Middle frontal gyrus (tissue), 1 donor: ENCODE results near the gene TDRD7.
"Not testable (repeated sequence)": the region's sequence is repeated elsewhere in the genome, so short reads cannot be mapped to it uniquely, and the experiment has no call there.

ENCODE experiments used
- DNase-seq: peaks from one replicate; pipeline ENCODE4 v3.0.0-alpha.2; 2015; ENCODE audit warnings: low spot score; ENCODE audit errors: extremely low spot score

The TDRD7 gene

DNA sequence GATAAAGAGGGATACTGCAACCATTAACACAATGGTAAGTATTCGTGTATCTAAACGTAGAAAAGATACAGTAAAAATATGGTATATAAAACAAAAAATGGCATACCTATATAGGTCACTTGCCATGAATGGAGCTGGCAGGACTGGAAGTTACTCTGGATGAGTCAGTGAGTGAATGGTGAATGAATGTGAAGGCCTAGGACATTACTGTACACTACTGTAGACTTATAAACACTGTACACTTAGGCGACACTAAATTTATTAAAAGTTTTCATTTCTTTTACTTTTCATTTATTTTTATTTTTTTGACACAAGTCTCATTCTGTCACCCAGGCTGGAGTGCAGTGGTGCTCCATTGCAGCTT, 14.1 kb downstream of the TDRD7 start:
- no peak for DNase-seq

GRCh38 chr9:97427885-97428284, 16.0 kb downstream of the TDRD7 start:
- no peak for DNase-seq

GRCh38 chr9:97430316-97431043, 18.6 kb downstream of the TDRD7 start:
- DNase-seq: no peak

DNA sequence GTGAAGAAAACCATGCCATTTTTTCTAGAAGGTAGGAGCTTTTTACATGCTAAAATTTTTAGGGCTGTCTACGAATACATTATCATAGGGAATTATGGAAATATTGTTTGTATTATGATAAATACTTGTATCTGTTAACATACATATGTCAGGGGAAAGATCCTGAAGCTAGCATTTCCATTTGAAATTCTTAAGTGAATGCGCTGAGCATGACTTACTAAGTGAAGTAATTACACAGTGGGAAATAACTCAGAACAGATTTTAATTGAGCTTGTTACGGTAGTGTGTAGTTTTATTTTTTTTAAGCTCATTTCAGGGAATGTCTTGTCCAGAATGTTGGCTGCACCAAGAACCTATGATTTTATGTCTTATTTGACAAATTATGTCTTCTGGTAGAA, 19.1 kb downstream of the TDRD7 start:
- no peak for DNase-seq

GRCh38 chr9:97431549-97432143, 19.8 kb downstream of the TDRD7 start:
- DNase-seq: no peak

GRCh38 chr9:97437051-97437600, 25.2 kb downstream of the TDRD7 start:
- no peak for DNase-seq

GRCh38 chr9:97438257-97438656, 26.4 kb downstream of the TDRD7 start:
- no peak for DNase-seq

- DNase-seq: no peak
Measured at GRCh38 chr9:97438666-97439065, 26.8 kb downstream of the TDRD7 start.

DNA sequence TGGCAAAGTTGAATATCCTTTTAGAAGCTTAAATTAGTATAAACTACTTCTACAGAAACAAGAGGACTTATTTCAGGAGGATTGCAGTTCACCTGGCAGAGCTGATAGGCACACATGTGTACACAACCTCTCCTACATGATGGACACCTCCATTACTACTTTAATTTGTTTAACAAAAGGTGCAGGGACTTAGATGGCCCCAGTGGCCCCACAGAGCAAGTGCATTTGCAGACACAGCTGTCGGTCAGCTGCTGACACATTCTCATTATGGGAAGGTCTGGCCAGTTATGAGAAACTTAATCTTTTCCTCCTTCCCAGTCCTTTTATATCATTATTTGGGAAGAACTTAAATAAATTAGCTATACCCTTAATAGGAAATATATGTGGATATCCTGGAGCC, 28.3 kb downstream of the TDRD7 start:
- DNase-seq: no peak

DNA sequence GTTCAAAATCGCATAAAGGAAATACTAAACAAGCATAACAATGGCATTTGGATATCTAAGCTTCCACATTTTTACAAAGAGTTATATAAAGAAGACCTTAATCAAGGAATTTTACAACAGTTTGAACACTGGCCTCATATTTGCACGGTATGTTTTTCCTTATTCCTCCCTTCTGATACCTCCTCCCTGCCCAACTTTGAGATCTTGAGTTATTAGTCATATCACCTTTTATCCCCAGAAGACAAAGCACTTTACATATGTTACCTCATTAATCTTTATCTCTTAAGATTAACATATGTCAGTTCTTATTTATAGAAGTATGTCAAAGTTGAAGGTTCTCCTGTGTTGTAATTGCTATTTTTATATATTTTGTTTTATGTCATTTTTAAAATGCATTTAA, 29.8 kb downstream of the TDRD7 start:
- DNase-seq: no peak

- DNase-seq: no peak
Measured at GRCh38 chr9:97445119-97445701, 33.3 kb downstream of the TDRD7 start.

- no peak for DNase-seq
Measured at GRCh38 chr9:97447001-97447400, 35.1 kb downstream of the TDRD7 start.

- not testable (repeated sequence) for DNase-seq
Measured at GRCh38 chr9:97453573-97453972, 41.7 kb downstream of the TDRD7 start.

GRCh38 chr9:97456841-97457240, 44.9 kb downstream of the TDRD7 start:
- DNase-seq: not testable (repeated sequence)

GRCh38 chr9:97459326-97459725, 47.4 kb downstream of the TDRD7 start:
- DNase-seq: no peak

DNA sequence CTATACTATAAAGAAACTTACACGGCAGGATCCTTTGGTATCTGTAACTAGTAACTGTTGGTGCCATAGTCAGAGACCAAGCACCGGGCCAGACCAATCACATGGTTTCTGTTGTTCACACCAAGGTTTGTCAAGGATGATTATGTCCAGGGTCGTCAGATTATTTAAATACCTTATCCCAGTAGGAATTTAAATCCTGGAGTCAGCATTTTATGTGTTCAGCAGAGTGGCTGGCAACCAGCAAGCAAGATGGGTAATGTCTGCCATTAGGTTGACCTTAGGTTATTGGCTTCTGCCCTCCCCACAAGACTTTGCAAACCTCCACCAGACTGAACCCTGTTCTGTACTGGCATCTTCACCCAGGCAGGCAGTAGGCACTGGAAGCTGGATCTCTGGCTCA, 50.3 kb downstream of the TDRD7 start:
- DNase-seq: no peak

DNA sequence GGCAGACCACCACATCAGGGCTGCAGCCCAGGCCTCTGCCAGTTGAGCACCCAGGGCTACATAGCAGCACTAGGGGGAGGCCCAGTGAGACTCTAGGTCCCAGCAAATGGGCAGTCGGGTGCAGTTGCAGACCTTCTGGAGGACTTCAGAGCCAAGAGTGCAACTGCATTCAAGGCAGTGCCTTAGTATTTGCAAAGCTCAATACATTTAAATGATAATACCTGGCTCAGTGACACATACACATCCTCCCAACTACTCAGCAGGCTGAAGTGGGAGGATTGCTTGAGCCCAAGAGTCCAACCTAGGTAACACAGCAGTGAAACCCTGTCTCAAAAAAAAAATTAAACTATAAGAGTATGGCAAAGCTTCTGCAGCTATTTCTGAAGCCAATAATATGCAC, 51.0 kb downstream of the TDRD7 start:
- no peak for DNase-seq

DNA sequence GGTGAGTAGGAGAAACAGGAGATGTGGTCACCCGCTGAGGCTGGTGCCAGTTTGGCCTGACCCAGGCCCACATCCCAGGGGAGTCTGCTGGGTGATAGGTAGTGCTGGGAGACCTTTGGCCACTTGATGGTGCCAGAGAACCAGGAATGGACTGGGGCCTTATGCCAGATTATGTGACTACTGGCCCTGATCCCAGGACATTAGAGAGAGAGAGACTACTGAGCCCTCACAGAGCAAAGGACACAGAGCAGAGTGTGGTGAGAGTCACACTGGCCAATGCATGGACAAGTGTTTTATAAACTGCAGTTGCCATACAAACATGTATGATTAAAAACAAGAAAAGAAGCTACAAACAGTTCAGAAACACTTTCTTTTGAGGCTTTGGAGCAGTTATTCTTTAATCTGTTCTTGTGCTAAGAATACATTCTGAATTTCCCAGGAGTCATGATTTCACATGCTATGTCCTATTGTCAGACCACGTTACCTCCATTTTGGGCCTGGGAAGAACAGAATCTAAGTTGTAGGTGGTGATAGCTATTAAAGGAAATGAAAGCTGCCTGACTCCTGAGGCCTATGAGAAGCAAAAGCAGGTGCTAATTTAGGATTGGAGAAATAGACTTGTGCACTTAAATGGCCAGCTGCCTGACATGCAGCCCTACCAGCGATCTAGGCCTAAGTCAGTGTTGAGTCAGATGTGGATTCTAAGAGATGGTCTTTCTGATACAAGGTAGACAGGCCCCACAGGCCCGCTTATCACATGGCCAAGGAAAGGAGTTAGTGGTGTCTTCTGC, 57.0 kb downstream of the TDRD7 start:
- peak; percentile 75 for DNase-seq

DNA sequence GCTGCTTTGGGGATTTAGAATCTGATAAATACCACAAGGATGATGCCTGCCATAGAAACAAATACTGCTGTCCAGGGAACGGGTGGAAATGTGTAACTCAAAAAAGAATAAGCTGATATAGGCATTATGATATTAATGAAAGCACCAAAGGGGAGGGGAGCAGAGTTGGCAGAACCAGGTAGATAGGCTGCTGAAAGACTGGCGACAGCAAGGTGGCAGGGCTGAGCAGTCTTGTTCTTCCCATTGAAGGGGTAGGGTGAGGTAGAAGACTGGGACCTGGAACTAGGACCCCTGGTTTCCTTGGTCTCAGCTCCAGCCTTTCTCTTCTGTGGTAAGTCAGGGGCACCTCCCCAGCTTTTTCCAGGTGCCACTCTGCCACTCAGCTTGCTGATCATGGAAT, 58.2 kb downstream of the TDRD7 start:
- no peak for DNase-seq

DNA sequence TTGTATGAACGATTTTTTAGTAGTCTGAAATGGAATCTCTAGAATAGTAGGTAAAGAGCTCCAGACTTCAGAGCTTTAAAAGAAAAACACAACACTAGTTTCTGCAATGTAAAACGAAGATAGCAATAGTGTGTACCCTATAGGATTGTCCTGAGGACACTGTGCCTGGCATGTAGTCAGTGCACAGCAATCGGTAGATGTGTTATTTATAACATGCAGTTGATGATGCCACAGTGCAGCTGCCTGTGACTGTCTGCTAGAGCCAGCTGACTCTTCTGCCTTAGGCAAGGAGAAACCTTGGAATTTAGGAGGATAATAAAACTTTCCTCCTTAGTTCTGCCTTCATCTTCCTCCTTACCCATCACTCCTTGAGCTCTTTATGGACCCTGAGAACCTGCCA, 61.8 kb downstream of the TDRD7 start:
- no peak for DNase-seq

DNA sequence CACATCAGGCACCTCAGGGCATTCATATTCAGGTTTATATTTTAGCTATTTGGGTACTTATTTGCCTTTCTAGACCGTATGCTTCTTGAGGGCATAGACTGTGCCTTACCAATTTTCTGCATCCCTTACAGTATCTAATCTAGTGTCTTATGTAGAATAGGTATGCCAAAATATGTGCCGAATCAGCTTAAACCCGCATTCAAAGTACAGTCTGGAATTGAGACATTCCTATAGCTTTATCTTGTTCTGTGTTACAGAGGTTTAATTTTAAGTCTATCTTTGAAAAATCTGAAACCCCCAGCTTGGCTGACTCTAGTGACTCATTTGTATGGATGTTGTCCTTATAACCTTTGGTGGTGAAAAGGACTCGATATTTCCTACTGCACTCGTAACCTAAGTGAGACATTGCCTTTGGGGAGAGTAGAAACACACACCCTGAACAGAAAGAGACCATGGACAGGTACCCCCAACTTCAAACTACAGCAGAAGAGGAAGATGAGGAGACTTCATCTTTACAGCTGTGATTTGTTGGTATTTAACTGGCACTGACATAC, 62.6 kb downstream of the TDRD7 start:
- DNase-seq: no peak

GRCh38 chr9:97475059-97475458, 63.2 kb downstream of the TDRD7 start:
- no peak for DNase-seq
